ENCODE results near the gene CUL9.

- TF ChIP-seq POLR2AphosphoS5 (IDR thresholded peaks at IDR 0.05; ENCODE audit: low read depth, low read length) (no peak), POLR2A (IDR thresholded peaks at IDR 0.05; ENCODE audit: low read depth, low read length) (no peak), TAF1 (IDR thresholded peaks at IDR 0.05; ENCODE audit: low read depth, low read length) (no peak)
Observed at GRCh38 chr6:43271944-43272343, 89.9 kb downstream of the CUL9 start.
